NCI-H1417 (cell line): ENCODE data around the gene STN1.

Source experiments
- DNase-seq, 3 experiments: peaks; one replicate each; lab custom pipeline; 2025; lab: John Stamatoyannopoulos, UW

Gene STN1, protein sequence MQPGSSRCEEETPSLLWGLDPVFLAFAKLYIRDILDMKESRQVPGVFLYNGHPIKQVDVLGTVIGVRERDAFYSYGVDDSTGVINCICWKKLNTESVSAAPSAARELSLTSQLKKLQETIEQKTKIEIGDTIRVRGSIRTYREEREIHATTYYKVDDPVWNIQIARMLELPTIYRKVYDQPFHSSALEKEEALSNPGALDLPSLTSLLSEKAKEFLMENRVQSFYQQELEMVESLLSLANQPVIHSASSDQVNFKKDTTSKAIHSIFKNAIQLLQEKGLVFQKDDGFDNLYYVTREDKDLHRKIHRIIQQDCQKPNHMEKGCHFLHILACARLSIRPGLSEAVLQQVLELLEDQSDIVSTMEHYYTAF

DNA sequence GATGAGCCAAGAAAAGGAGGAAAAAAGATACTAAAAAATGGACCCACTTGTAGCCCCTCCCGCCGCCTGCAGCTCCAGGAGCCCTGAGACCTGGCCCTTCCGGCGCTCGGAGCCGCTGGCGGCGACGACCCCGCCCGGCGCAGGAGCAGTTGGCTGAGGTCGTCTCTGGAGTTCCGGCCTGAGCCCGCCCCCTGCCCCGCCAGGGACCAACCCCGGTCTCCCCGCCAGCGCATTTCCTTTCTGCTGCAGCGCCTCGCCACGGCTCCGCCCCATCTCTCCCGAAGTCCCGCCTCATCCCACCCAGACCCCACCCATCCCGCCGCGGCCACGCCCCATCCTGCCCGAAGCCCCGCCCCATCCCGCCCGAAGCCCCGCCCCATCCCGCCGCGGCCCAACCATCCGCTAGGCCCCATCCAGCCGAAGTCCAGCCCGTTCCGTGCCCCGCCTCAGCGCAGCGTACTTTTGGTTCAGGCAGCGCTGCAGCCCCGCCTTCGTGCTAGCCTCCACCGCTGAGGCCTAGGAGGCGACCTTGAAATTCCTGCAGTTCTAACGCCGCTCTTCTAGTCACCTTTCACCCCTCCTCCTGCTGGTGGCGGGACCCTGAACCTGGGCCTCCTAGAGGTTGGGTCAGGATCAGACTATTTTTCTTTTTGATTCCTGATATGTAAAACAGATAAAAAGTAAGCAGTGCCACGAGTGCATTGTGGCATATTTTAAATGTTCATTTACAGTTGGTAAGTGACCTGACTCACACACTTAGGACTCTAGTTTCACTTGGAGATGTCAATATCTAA, at the start of gene STN1:
TSS of gene STN1 (minus strand) at position 132 of the 794 bp plus-strand sequence. CDS start 590 bp downstream, outside the sequence.
- peak; percentile 85 to 93 (median 88) for DNase-seq

DNA sequence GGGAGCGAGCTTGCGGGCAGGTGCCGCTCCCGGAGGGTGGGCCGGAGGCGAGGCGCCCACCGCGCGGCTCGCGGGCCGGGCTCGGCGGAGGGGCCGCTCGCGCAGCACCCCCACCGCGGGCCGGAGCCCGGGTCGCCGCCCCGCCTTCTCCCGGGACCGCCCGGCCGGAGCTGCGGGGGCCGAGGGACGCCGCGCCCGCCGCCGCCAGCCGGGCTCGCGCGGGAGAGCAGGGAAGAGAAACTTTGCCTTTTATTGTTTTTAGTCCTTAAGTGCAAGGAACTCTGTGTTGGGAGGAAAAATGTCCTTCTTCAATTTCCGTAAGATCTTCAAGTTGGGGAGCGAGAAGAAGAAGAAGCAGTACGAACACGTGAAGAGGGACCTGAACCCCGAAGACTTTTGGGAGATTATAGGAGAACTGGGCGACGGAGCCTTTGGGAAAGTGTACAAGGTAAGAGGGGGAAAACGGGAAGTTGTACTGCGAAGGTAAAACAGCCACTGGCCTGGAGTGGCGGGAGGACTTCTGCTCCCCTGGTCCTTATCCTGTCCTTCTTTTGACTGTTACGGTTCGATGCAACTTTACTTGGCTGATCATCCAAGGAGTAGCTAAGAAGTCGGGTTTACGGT, 49.6 kb upstream of the STN1 start:
- DNase-seq = peak in 1 of 3 experiments; percentile 55

DNA sequence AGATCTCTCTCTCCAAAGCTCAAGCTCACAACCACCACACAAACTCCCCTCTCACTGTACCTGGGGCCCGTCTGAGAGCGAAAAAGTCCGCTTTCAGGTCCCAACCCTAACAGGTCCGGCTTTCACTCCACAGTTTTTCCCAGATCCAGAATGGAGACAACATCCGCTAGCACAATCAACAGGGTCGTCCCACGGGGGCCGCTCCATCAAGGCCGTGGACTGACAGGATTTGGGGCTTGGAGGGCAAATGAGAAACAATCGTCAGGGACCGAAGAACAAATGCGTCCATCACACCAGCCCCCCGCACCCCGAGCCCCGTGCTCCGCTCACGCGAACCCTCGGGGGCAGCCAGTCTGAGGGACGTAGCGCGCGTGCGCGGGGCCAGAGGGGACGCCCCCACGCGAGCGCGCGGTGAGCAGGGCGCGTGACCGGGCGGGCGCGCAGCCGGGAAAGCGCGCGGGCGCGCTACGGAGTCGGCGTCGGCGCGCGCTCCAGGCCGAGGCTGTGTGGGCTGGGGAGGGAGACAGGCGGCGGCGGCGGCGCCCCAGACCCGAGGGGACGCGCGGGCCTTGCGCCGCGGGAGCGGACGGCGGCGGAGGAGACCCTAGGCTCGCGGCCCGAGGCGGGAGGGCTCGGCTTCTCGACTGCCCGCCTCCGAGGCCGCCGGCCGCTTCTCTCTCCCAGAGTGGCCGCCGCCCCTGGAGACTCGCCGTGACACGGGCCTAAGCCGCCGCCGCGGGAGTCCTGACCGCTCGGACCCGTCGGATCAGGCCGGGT, 48.9 kb upstream of the STN1 start, which contains the start of gene SLK:
TSS of gene SLK (plus strand) at position 470 of the 777 bp plus-strand sequence. CDS start 606 bp downstream, outside the sequence.
- peak; percentile 80 to 85 (median 83) for DNase-seq

DNA sequence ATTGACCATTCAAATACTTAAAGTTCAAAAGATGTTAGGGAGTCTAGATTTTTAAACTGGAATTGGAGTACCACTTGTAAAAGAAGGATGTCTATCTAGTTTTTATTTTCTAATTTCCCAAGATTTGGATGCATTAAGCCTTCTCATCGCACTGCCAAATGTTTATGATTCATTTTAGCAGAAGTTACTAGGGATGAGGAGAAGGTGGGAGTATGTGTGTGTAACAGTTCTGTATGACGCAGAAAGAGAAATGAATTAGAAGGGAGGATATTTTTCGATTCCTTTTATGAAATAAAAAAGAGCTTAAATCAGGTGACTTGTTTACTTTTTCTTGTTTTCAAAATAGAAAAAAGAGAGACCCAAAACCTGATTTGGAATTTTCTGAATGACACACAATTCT, 42.1 kb upstream of the STN1 start:
- no peak for DNase-seq

DNA sequence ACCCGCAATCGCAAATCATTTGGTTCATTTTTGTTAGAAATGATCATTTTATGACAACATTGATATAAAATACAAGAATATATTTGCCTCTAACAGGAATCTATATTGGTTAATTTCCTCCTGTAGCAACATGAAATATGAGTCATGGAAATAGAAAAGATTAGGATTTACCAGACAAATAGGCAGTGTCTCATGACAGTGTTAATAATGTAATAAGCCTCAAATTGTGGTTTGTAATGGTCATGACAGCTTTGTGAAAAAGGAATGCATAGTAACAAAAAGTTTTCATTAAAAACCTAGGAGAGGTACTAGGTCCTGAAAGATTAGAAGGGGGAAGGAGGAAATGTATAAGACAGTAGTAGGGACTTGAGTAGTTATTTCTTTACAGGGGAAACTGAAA, 41.0 kb upstream of the STN1 start:
- no peak for DNase-seq

DNA sequence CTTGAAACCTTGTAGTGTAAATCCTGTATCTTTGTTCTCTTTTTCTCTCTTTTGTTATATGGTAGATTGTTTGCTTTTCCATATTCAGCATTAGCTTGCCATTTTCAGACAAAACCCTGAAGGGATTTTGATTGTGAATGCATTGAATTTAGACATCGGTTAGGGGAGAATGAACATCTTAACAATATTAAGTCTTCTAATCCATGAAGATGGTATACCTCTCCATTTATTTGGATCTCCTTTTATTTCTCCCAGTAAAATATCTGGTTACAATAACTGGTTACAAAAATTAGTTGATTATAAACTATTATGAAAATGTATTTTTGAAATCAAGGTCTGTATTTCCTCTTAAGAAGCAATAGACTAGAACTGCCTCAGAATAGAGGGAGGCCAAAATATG, 36.6 kb upstream of the STN1 start:
- no peak for DNase-seq

DNA sequence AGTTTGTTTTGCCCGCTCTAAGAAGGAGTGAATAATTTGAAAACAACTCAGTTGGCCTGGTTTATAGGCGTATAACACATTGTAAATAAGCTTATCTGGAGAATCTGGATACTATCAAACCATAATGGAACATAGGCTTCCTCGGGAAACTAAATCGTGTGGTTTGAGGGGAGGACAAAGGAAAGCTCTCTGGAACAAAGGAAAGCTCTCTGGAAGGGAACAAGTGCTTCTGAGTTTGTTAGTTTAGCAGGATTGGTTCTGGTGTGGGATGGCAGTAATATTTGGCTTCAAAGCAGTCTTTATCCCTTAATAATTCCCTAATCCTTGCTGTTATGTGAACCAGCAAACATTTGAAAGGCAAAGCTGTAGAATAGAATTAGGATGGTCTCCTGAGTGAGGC, 34.0 kb upstream of the STN1 start:
- no peak for DNase-seq

DNA sequence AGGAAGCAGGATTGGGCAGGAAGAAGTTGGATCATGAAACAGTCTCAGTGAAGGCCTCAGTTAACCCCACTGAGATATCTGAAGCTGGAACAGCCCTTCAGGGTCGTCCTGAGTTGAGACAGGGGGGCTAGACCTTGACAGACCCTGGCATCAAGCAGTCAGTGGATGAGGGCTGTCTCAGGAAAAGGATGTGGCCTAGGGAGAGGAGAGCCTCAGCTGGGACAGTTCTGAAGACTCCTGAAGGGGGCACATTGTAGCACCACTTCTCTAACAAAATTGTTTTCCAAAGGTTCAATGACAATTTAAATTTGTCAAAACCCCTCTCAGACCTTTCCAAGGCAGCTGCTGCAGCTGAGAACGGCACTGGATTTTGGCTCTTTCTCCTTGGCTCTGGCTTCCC, 33.2 kb upstream of the STN1 start:
- no peak for DNase-seq

DNA sequence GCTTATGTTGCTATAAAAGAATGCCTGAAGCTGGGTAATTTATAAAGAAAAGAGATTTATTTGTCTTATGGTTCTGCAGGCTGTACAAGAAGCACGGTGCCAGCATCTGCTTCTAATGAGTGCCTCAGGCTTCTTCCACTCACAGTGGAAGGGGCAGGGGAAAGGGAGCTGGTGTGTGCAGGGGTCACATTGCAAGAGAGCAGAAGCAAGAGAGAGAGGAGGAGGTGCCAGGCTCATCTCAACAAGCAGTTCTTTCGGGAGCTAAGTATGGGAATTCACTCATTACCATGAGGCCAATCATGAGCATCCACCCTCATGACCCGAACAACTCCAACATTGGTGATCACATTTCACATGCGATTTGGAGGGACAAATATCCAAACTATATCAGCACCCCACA, 31.7 kb upstream of the STN1 start:
- no peak for DNase-seq

DNA sequence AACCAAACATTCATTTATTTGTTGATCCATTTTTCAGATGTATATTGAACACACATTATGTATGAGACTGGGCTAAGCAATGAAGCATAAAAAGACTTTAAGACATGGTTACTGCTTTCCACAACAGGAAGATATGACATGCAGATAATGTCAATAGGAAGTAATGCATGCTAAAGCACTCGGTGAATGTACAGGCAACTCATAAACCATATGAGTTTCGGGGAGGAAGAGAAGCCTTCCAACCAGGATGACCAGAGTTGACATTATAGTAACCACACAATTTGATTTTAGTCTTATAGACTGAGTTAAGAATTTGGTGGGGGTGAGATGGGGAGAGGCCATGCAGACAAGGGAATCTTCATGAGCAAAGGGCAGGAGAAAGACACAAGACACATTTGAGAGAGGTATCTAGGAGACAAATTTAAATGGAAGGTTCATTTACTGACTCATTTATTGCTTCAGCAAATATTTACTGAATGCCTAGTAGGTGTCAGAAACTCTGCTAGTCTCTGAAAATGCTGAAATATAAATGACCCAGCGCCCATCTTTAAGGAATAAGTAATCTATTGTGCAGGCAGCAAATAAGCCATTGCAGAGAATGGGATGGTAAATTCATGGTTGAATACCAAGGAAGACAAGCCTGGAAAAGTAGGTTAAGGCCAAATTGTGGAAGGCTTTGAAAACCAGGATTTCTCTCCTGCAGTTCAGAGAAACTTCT, 30.0 kb upstream of the STN1 start:
- no peak for DNase-seq

DNA sequence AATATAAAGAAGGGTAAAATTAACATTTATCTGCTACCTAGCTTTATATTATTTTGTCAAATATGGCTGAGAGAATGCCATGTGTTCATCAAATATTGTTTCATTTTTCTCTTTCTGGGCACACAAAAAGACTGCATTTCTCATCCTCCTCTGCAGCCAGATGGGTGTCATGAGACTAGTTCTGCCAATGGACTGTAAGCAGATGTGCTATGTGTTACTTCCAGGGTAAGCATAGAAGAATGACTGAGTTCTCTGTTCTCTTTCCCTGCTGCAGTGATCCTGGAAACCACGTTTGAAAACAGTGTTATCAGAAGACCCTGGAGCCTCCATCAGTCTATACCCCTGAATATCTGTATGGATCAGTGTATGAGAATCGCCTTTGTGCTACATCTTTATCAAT, 24.9 kb upstream of the STN1 start:
- DNase-seq = no peak

DNA sequence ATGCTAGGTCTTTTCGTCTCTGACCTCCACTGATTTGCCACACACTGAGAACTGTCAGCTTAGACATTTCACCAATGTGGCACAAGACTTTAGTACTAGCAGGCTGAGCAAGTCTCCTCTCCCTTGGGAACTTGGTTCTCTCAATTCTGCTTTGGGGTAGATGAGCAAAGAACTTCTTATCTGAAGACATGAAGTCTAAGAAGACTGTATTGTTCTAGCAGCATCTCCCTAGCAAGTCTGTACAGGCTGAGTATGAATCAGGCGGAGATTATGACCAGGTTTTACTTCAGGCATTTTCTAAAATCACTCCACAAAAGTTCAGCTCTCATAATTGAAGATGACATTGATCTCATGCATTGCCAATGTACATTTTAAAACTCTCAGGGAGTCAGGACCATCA, 23.8 kb upstream of the STN1 start:
- DNase-seq = no peak

DNA sequence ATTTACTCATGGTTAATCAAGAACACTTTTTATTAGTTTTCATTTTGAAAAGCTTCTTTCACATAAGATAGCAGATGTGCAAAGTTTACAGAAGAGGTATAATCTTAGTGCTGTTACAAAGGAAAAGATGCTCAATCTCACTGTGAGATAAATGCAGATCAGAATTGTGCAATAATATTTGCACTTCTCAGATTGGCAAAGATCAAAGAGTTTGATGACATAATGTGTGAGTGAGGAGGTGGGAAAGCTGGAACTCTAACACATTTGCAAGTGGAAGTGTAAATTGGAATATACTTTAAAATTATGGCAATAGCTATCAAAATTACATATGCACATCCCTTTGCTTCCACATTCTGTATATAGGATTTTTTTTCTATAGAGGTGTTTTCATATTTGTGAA, 21.5 kb upstream of the STN1 start:
- no peak for DNase-seq

DNA sequence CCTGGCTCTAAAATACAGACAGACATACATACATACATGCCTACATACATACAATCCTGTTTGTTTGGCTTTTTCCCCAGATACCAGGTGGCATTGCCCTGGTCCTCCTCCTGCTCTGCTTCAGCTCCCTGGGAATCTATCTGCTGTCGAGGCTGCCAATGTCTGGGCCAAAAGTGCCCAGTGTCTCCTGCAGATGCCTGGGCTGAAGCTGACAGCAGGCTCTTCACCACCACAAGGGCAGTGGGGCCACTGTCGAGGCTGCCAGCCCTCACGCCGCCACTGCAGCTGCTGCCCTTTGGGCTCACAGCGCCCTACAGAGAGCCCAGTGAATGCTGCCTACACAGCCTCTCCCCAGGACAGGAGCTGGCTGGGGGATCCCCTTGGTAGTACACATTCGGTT, 18.0 kb upstream of the STN1 start:
- DNase-seq = no peak

DNA sequence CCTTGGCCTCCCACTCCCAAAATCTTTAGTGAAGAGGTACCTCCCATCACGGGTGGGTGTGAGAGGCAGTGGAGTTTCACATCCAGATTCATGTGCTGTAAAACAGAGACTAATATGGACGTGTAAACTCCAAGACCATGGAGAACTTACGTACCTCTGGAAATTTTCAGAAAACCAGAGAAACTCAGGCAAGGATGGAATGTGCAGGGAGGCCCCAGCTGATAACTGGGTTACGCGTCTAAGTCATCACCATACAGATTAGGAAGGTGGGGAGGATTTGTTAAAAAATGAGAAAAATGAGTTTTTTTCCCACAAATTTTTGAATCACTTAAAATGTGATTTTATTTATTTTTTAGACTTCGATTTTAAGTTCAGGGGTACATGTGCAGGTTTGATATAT, 16.3 kb upstream of the STN1 start:
- DNase-seq = no peak

DNA sequence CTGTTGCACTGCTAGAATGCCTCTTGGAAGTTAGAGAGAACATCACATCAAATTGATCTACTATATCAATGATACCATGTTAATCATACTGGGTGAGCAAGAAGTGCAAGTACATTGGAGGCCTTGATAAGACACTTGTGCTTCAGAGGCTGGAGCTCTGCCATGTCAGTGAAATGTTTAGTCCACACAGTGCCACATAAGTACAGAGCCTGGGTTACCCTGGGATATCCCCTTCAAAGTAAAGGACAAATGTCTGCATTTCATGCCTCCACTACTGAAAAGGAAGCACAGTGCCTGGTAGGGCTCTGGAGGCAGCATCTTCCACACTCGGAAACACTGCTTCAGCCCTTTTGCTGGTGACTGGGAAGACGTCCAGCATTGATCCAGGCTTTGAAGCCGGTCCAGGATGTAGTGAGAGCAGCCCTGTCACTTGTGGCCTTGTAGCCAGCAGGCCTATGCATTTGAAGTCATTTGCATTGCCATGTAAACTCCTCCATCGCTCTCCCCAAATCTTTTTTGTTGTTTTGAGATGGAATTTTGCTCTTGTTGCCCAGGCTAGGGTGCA, 15.7 kb upstream of the STN1 start:
- no peak for DNase-seq

DNA sequence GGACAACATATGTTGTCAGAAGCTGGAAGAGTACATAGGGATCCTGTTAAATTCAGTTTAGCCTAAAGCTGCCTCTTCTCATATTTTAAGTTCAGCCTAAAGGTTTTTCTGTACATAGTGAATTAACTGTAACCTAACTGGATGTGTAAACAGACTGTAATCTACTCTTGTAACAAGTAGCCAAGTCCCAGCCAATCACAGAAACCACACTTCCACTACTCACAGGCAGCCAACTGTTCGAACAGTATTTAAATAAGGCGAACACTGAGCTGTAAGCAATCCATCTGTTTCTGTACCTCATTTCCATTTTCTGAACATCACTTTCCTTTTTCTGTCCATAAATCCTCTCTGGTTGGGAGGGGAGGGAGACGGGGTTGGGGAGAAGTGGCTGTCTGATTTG, 15.0 kb upstream of the STN1 start:
- peak in 1 of 3 experiments; percentile 6 for DNase-seq

DNA sequence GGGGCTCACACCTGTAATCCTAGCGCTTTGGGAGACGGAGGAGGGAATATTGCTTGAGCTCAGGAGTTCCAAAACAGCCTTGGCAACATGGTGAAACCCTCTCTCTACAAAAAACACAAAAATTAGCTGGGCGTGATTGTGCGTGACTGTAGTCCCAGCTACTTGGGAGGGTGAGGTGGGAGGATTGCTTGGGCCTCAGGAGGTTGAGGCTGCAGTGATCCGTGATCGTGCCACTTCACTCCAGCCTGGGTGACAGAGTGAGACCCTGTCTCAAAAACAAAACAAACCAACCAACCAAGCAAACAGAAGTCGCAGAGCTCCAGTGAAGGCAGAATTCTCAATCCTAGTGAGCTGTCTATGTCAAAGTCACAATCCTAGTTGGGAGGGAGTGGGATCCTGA, 14.3 kb upstream of the STN1 start:
- DNase-seq = no peak

DNA sequence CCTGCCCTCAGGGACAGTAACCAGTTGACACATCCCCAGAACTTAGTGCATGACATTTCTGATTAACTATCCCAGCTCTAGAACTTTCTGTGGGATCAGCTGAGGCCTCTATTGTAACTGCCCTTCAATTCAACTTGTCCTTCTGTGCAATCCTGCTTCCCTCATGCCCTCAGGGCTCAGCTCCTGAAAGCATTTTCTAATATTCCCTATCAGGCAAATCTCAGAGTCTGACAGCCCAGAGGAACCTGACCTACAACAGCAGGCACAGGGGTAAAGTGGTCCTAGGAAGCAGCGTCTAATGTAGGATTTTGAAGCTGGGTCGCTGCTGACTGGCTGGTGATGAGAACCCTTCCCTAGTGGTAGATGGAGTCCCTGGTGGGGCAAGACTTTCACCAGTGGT, 13.6 kb upstream of the STN1 start:
- peak in 1 of 3 experiments; percentile 1 for DNase-seq

DNA sequence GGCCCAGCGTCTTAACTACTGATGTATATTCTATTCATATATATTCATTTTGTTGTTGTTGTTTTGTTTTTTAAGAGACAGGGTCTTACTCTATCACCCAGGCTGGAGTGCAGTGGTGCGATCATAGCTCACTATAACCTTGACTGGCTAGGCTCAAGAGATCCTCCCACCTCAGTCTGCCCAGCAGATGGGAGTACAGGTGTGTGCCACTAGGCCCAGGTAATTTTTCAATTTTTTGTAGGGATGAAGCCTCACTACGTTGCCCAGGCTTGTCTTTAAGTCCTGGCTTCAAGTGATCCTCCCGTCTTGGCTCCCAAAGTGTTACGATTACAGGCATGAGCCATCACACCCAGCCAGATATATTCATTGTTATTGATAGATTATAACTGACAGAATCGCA, 12.9 kb upstream of the STN1 start:
- DNase-seq = no peak

DNA sequence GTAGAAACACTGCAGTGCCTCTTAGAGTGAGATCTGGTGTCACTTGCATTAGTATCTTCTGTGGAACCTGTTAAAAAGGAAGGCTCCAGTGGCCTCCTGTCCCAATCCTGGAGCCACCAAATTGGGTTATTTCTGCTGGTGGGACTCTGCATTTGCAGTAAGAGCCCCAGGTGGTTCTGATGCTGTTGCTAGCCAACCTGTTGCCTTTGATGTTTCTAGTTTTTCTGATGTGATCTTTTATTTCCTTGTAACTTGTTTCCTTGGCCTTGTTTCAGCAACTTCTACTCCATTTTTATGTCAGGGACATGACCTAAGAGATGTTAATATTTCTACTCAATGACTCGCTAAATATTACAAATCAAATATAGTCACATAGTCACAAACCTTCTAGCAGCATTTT, 12.5 kb upstream of the STN1 start:
- DNase-seq = no peak
